ENCODE results near the gene PDE9A.

PDE9A gene

GRCh38 chr21:42734323-42734971, 81.0 kb downstream of the PDE9A start:
- no peak for DNase-seq (ENCODE audit: low read depth in 3 of 3, low spot score in 1 of 3)

GRCh38 chr21:42735061-42735460, 81.6 kb downstream of the PDE9A start:
- DNase-seq (ENCODE audit: low read depth in 3 of 3, low spot score in 1 of 3) = no peak

GRCh38 chr21:42735944-42736343, 82.5 kb downstream of the PDE9A start:
- DNase-seq (ENCODE audit: low read depth in 3 of 3, low spot score in 1 of 3) = no peak

GRCh38 chr21:42736646-42737350, 83.4 kb downstream of the PDE9A start:
- DNase-seq (ENCODE audit: low read depth in 3 of 3, low spot score in 1 of 3) = no peak

- peak in 1 of 3 donors; percentile 4 for DNase-seq (ENCODE audit: low read depth in 3 of 3, low spot score in 1 of 3)
Measured at GRCh38 chr21:42737951-42738590, 84.7 kb downstream of the PDE9A start.

- DNase-seq (ENCODE audit: low read depth in 3 of 3, low spot score in 1 of 3) = no peak
Measured at GRCh38 chr21:42739061-42739931, 85.9 kb downstream of the PDE9A start.

- no peak for DNase-seq (ENCODE audit: low read depth in 3 of 3, low spot score in 1 of 3)
Measured at GRCh38 chr21:42740405-42740909, 87.0 kb downstream of the PDE9A start.

- DNase-seq (ENCODE audit: low read depth in 3 of 3, low spot score in 1 of 3) = no peak
Measured at GRCh38 chr21:42741066-42741465, 87.6 kb downstream of the PDE9A start.

- no peak for DNase-seq (ENCODE audit: low read depth in 3 of 3, low spot score in 1 of 3)
Measured at GRCh38 chr21:42744520-42745445, 91.4 kb downstream of the PDE9A start.

- no peak for DNase-seq (ENCODE audit: low read depth in 3 of 3, low spot score in 1 of 3)
Measured at GRCh38 chr21:42745511-42746239, 92.3 kb downstream of the PDE9A start.

GRCh38 chr21:42746240-42746592, 92.8 kb downstream of the PDE9A start:
- DNase-seq (ENCODE audit: low read depth in 3 of 3, low spot score in 1 of 3) = no peak

- DNase-seq (ENCODE audit: low read depth in 3 of 3, low spot score in 1 of 3) = peak; percentile 4 to 31 (median 29)
Measured at GRCh38 chr21:42746593-42747275, 93.3 kb downstream of the PDE9A start.

- DNase-seq (ENCODE audit: low read depth in 3 of 3, low spot score in 1 of 3) = no peak
Measured at GRCh38 chr21:42747276-42747701, 93.9 kb downstream of the PDE9A start.

GRCh38 chr21:42747746-42748351, 94.4 kb downstream of the PDE9A start:
- DNase-seq (ENCODE audit: low read depth in 3 of 3, low spot score in 1 of 3) = no peak

GRCh38 chr21:42748620-42749176, 95.3 kb downstream of the PDE9A start:
- no peak for DNase-seq (ENCODE audit: low read depth in 3 of 3, low spot score in 1 of 3)

- no peak for DNase-seq (ENCODE audit: low read depth in 3 of 3, low spot score in 1 of 3)
Measured at GRCh38 chr21:42750737-42751530, 97.5 kb downstream of the PDE9A start.

- no peak for DNase-seq (ENCODE audit: low read depth in 3 of 3, low spot score in 1 of 3)
Measured at GRCh38 chr21:42751866-42752265, 98.4 kb downstream of the PDE9A start.
